HG02938 (cell line): ENCODE measurements around the gene AMBRA1.
A peak's percentile ranks its signal among the peaks of the same experiment; 100 is the strongest.

Experiments
- ATAC-seq: cut with Tn5 transposase; IDR thresholded peaks from one replicate; pipeline ENCODE4 v1.9.1; 2021; ENCODE audit warnings: mild to moderate bottlenecking, moderate library complexity; ENCODE audit not compliant: unreplicated experiment

Gene AMBRA1

DNA sequence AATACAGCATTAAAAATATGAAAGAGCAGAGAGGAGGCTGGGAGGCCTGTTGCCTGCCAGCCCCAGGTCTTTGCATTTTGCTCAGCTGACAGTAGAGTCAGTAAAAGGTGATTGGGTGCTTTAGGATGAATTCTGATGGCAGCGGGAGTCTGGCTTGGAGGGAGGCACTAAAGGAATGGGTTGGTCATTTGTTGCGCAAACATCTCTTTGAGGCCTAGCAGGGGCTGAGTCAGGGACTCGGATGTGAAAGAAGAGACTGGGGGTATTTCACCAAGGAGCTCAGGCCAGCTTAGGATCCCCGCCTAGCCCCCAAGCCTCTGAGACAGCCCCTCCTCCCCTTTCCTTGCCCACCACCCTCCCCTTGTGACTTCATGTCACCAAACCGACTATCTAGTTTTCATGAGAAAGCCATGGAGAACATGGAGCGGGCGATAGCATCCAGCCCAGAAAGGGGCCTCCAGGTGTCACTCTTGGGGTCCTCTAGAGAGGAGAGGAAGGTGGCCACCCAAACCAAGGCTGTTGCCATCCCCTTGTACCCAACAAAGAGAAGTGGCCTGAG lies 236.8 kb downstream of the AMBRA1 start:
- no peak for ATAC-seq

DNA sequence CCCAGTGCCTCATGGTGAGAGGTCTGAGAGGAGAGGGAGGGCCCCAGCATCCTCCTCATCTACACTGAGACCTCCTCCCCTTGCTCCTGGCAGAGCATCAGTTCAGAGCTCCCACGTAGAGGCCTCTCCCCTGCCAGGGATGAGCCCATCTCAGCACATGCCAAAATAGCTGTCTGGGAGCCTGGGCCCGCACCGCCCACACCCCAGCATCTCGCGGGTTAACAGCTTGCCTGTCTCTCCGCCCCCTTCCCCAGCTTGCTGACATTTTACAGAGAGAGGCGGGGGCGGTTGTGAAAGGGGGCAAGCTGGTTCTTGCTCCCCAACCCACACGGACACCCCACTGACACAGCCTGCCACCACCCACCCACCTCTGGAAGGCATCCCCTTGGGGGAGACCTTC lies 240.1 kb downstream of the AMBRA1 start:
- ATAC-seq, result no peak

DNA sequence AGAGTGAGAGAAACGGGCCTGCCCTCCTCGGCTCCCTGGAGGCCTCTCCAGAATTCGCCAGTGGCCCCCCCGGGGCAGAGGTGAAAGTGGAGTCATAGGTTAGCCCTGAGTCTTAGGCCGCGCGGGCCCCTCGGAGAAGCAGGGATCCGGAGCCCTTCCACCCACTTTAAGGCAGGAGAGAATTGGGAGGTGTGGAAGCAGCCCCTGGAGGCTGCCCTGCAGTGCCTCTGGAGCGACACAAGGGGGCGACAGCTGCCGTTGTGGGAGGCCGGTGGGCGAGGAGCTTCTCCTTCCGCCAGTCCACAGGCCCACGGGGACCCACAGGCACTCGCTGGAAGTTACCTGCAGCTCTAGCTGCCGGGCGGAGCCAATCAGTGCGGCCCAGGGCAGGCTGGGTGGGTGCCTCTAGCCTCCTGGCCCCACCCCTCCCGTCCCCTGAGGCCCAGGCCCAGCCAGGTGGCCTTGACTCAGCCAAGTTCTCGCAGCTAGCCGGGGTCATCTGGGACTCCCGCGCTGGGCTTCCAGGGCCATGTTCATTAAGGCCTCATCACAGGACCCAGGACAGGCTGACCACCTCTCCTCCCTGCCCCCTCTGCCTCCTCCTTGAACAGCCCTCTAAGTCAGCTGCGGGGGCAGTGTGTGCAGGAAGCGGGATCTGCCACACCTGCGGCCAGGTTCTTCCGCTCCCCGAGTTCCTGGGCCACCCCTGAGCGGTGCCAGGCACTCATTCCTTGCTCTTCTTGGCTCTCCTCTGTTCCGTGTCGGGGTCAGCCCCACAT lies 241.6 kb downstream of the AMBRA1 start:
- no peak for ATAC-seq

DNA sequence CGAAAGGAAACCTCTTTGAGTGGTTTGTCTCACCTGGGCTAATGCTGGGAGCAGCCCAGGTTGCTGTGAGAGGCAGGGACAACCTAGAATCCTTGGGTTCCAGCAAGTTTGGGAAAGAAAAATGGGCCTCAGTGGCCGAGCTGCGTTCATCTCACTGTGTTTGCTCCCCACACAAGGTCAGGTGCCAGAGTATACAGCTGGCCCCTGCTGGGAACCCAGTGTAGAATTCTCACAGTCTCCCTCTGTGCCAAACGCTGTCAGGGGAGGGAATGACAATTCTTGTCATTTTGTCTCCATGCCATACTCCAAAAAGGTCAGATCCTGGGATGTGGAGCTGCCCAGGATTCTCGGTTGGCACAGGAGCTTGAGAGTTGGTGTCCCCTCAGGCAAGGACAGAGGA lies 242.2 kb downstream of the AMBRA1 start:
- ATAC-seq, result no peak

DNA sequence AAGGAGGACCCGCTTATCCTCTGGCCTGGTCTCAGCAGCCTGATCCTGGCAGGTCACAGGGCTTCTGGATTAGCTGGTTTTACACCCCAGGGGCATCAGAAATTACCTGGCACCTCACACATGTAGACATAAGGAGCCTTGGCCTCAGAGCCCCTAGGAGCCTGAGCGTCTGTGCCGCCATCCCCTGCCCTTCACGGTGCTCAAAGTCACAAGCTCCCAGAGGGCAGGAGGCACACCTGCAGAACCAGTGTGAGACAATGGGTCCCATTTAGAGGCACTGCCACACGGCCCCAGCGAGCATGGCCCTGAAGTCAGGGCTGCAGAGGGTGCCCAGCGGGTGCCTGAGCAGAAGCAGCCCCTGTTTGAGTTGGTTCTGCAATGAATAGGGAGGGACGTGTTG lies 242.7 kb downstream of the AMBRA1 start:
- ATAC-seq, result no peak

DNA sequence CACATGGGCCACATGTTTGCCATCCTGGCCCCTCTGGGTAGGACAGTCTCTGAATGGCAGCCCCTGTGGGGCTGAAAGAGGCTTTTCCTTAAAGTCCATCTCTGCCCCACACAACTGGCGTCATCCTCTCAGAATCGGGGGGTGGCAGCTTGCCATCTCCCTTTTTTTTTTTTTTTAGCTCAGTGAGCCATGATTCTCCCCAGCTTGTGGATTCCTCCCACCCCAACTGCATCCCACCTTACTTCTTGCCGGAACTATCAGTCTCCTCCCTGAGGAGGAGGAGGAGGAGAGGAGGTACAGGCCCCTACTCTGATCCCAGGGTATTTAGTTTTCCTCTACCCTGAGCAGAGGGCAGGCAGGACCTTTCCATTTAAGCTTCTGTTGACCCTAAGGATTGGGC lies 243.1 kb downstream of the AMBRA1 start:
- no peak for ATAC-seq

DNA sequence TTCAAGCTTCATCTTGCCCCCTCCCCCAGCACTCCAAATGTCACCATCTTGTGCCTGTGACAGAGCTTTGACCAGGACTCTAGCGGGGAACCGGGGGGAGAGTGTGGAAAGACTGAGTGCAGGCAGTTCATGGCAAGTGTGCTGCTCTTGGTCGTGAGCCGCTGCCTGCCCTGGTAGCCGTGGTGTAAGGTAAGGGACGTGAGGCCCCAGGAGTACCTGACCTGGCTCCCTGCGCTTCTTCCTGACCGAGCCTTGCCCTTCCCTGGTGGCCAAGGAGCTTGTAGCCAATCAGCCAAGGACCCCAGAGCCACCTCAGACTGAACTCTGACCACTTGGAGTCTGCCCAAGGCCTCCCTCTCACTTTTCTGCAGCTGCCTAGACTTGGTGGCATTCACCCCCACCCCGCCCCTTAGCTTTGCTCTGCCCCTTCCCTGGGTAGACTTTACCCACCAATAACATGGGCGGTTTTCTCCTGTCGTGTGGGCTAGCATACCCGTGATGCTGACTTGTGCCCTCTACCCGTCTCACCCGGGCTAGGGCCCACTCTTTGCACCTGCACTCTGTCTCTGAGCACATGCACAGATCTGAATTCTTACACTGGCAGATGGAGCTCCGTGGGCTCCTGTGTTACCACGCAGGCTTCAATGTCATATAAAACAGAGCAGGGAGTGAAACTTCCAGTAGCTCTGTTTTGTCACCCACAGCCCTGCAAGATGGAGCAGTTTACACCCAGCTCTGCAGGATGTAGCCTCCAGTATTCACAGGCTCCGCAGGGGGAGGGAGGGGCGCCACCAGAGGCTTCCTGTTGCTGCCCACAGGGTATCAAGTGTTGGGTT lies 245.0 kb downstream of the AMBRA1 start:
- ATAC-seq, result no peak

DNA sequence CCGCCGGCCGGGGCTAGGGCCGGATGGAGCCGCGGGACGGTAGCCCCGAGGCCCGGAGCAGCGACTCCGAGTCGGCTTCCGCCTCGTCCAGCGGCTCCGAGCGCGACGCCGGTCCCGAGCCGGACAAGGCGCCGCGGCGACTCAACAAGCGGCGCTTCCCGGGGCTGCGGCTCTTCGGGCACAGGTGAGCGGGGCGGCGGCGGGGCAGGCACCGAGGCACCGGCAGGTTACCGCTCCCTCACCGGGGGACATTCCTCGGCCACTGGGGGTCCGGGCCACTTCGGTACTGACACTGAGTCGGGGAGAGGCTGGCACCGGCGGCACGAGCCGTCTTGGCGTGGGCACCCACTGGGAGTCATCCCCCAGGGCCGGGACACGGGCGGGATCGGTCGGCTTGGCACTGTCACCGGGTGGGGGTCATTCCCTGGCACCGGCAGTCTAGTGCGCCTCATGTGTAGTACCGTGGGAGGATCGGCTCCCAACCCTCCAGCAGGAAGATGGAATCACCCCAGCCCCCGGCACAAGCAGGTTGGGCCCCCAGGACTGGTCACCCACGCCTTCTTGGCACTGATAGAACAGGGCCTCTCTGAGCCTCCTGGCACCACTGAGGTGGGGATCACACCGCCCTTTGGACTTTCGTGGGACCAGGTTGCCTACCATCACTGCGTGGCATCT lies 246.0 kb downstream of the AMBRA1 start:
- no peak for ATAC-seq

DNA sequence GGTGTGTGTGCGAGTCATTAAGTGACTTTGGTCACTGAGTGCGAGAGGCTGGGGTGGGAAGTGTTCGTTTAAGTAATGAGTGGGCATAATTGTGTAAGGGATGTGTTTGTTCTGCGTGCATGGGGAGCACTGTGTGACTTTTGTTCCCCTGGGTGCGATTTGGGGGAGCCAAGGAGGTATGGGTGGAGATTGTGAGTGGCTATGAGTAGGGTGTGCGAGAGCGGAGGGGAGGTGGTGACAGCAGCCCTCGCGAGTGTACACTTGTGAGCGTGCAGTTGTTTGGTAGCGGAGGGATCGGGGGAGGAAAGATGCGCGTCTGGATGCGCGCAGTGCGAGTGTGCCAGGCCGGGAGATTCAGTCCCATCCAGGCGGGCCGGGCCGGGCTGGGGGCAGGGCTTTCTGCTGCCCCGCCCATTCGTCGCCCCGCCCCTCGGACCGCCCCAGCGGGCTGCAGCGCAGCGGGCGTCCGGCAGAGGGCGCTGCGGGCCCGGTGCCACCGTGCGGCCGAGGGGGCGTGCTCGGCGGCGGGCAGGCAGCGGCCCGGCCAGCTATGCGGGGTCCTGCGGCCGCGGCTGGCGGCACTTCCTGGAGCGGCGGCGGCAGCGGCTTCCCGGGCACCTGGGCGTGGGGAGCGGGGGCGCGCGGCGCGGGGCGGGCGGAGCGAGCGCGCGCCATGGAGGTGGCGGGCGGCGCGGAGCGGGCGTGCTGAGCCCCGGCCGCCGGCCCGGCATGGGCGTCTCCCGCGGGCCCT lies 246.8 kb downstream of the AMBRA1 start, which contains the start of gene DGKZ:
DGKZ (plus strand) TSS at position 578 of the 751 bp plus-strand sequence. CDS start 197 bp downstream, outside the sequence.
- peak; percentile 55 for ATAC-seq
